ENCODE results near the gene VAV2. TPM values are rescaled to one million over a fixed set of nuclear protein-coding genes. Genes with fewer than 3 reads are reported as not detected.

Gene VAV2
- total and polyA plus RNA-seq, 12 donors = 2.9 to 7.1 (median 5.0) TPM

DNA sequence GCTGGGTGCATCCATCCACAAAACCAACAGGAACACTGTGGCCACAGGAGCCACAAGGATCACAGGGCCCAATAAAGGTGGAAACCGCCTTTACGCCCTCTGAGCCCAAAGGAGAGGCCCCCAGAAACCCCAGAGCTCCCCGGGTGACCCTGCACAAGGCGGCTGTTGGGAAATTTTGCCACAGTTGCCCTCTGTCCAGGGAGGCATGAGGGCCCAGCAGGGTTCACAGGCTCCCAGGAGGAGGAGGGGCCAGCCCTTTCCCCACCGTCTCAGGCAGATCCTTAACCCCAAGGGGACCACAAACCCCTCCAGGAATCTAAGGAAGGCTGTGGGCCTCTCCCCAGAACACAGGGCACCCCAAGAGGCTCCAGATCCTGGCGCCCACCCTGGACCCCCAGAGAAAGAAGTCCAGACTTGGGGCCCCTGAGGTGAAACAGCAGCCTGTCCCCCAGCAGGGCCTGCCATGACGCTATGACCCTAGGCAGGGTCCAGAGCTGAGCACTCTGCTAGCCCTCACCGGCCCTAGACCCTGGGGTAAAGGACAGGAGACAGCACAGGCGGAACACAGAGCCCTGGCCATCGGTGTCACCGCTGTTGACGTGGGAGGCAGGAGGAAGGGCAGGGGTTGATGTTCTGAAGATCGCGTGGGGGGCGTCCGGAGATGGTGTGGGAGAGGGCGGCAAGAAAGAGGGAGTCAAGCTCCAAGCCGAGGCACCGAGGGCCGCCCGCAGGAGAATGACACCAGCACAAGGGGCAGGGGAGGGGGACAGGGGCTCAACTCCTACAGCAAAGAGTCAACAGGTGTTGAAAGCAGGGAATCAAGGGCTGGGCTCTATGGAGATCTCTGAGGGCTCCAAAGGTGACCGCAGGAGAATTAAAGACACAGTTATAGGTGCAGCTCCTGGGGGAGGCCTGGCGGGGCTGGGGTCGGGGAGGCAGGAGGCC lies 97.5 kb downstream of the VAV2 start:
- Histone ChIP-seq H3K27ac (no peak overlapping the region), H3K27me3 (no peaks in the 10 kb centered on the region), H3K36me3 (no peaks in the 10 kb centered on the region), H3K9me3 (no peaks in the 10 kb centered on the region), H3K4me3 (no peak overlapping the region), H3K4me1 (peaks cover 0 to 9% (median 0%) of the 10 kb centered on the region in 9 donors)
- 93 to 95% methylated on average over 24 of the region's 24 CpGs for WGBS, 2 donors
- DNase-seq = no peak
- intact Hi-C loops (cut with DNase I) = no loop called here
- TF ChIP-seq, protein P1, sequence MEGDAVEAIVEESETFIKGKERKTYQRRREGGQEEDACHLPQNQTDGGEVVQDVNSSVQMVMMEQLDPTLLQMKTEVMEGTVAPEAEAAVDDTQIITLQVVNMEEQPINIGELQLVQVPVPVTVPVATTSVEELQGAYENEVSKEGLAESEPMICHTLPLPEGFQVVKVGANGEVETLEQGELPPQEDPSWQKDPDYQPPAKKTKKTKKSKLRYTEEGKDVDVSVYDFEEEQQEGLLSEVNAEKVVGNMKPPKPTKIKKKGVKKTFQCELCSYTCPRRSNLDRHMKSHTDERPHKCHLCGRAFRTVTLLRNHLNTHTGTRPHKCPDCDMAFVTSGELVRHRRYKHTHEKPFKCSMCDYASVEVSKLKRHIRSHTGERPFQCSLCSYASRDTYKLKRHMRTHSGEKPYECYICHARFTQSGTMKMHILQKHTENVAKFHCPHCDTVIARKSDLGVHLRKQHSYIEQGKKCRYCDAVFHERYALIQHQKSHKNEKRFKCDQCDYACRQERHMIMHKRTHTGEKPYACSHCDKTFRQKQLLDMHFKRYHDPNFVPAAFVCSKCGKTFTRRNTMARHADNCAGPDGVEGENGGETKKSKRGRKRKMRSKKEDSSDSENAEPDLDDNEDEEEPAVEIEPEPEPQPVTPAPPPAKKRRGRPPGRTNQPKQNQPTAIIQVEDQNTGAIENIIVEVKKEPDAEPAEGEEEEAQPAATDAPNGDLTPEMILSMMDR (IDR thresholded peaks at IDR 0.05) = no peak
- ATAC-seq = no peak

DNA sequence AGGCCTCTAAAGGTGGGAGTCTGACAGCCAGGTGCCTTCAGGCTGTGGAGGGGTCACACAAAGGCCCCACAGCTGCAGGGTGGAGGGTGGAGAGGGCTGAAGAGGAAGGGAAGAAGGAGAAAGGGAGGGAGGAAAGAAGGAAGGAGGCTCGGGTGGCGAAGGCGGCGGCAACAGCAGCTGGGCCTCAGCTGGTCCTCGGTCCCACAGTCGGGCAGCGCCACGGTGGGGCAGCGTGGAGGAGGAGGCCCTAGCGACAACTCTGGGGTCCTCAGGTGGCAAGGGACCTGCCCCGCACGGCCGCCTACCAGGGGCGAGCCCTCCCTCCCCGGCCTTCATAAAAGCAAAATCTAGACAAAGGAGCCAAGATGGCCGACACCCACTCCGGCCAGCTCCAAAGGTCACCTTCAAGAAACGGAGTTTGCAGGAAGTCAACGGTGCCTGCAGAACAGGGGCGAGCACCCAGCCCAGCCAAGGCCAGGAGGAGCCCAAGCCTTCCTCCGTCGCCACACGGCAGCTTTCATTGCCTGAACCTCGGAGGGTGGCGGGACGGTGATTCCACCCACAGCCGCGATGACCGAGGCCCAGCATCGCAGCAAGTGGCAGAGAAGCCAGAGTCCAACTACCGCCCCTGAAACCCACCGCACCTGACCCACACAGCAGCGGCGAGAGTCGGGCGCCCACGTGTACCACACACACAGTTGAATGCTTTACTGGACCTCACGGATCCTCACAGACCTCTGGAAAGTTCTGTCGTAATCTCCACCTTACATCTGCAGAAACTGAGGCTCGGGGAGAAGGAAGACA lies 98.7 kb downstream of the VAV2 start:
- no peak overlapping the region for H3K27ac ChIP-seq
- ATAC-seq = no peak
- peaks cover 0 to 15% (median 0%) of the 10 kb centered on the region in 9 donors for H3K4me1 ChIP-seq
- H3K4me3 ChIP-seq = no peak overlapping the region
- no peaks in the 10 kb centered on the region for H3K27me3 ChIP-seq
- no peaks in the 10 kb centered on the region for H3K36me3 ChIP-seq
- intact Hi-C loops (cut with DNase I) = no loop called here
- H3K9me3 ChIP-seq = no peaks in the 10 kb centered on the region
- WGBS, 2 donors = 95 to 97% methylated on average over 40 of the region's 40 CpGs
- DNase-seq = no peak
- TF ChIP-seq, protein P1 (IDR thresholded peaks at IDR 0.05) = no peak

DNA sequence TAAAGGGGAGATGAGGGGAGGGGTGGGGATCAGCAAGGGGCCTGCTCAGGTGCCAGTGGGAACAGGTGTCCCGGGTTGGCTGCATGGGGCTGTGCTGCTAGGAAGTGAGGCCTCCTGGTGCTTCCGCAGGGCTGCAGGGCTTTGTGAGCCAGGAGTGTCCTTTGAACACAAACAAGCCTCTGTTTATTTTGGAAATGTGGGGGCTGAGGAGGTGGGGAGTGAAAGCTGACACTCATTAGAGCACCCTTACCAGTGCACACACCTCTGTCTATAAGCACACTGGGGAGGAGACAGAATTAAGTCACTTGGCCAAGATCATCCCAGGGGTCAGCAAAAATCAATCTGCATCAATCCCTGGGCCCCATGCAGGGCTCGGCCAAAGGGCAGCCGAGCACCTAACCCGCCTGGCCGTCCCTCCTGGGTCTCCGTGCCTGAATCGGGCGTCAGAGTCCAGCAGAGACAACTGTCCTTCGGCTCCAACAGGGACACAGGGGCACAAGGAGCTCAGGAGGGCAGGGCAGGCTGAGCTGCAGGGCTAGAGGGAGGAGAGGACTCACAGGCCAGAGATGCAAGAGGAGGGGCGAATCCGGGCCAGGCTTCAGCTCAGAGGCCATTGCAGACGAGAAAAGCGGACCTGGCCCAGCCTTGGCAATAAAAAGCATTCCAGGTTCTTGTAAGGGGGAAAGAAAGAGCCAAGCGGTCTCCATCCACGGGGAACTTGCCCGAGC lies 99.8 kb downstream of the VAV2 start:
- Histone ChIP-seq H3K27ac (no peak overlapping the region), H3K4me1 (peaks cover 0 to 14% (median 0%) of the 10 kb centered on the region in 9 donors), H3K27me3 (no peaks in the 10 kb centered on the region), H3K9me3 (no peaks in the 10 kb centered on the region), H3K36me3 (no peaks in the 10 kb centered on the region), H3K4me3 (no peak overlapping the region)
- TF ChIP-seq, protein P1 (IDR thresholded peaks at IDR 0.05) = no peak
- intact Hi-C loops (cut with DNase I) = no loop called here
- WGBS, 2 donors = 87 to 88% methylated on average over 17 of the region's 17 CpGs
- ATAC-seq (peak in 1 of 8 donors; percentile 9), DNase-seq (no peak)

DNA sequence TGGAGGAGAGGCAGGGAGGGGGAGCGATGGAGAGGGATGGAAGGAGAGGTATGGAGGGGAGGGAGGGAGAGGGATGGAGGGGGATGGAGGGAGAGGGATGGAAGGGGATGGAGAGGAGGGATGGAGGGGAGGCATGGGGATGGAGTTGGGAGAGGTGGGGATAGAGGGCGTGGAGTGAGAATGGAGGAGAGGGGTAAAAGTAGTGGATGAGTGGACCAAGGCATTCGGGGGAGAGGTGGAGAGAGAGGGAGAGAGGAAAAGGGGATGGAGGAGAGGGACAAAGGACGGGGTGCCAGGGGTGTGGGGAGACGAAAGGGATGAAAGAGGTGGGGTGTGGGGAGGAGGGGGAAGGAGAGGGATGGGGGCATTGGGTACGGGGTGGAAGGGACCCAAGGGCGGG lies 100.4 kb downstream of the VAV2 start:
- intact Hi-C loops (cut with DNase I) = no loop called here
- 97 to 99% methylated on average over 7 of the region's 7 CpGs for WGBS, 2 donors
- no peak for ATAC-seq
- Histone ChIP-seq H3K27ac (no peak overlapping the region), H3K36me3 (no peaks in the 10 kb centered on the region), H3K4me3 (no peak overlapping the region), H3K27me3 (no peaks in the 10 kb centered on the region), H3K9me3 (no peaks in the 10 kb centered on the region), H3K4me1 (peaks cover 0 to 11% (median 0%) of the 10 kb centered on the region in 9 donors)
- DNase-seq = no peak
- TF ChIP-seq, protein P1 (IDR thresholded peaks at IDR 0.05) = no peak
